Nephron progenitor cell (in vitro differentiated cells): Measurements from ENCODE around the gene OASL.
A peak's percentile ranks its signal among the peaks of the same experiment; 100 is the strongest.
"Not testable (repeated sequence)": the region's sequence is repeated elsewhere in the genome, so short reads cannot be mapped to it uniquely, and the experiment has no call there.

Experiments used
- DNase-seq: peaks from one replicate; pipeline ENCODE4 v3.0.0; 2021
- H3K27ac Mint-ChIP-seq: 2 replicates; pipeline ENCODE4 v1.8.0; 2021; ENCODE audit warnings: mild to moderate bottlenecking, moderate library complexity, mixed read lengths
- H3K27me3 Mint-ChIP-seq: 2 replicates; pipeline ENCODE4 v1.8.0; 2021; ENCODE audit warnings: mild to moderate bottlenecking, low read depth, mixed read lengths; ENCODE audit not compliant: poor library complexity
- H3K36me3 Mint-ChIP-seq: 2 replicates; pipeline ENCODE4 v1.8.0; 2021; ENCODE audit warnings: low read depth, mixed read lengths
- H3K4me1 Mint-ChIP-seq: 2 replicates; pipeline ENCODE4 v1.8.0; 2021; ENCODE audit warnings: mixed read lengths
- H3K4me3 Mint-ChIP-seq: 2 replicates; pipeline ENCODE4 v1.8.0; 2021; ENCODE audit warnings: mild to moderate bottlenecking, moderate library complexity, mixed read lengths
- H3K9me3 Mint-ChIP-seq: 2 replicates; pipeline ENCODE4 v1.8.0; 2021; ENCODE audit warnings: mild to moderate bottlenecking, moderate library complexity, mixed read lengths
- CTCF ChIP-seq: fragments of 200-600 bp; sonication (generic); IDR thresholded peaks from 2 replicates; pipeline ENCODE4 v1.5.0; 2021; ENCODE audit warnings: antibody characterized with exemption

OASL gene

GRCh38 chr12:121048442-121048841 is 9.4 kb upstream of the OASL start:
- H3K4me1 Mint-ChIP-seq = no peaks in the 10 kb centered on the region
- H3K27me3 Mint-ChIP-seq = peaks cover 36% of the 10 kb centered on the region
- no peak overlapping the region for H3K27ac Mint-ChIP-seq
- no peaks in the 10 kb centered on the region for H3K9me3 Mint-ChIP-seq
- no peaks in the 10 kb centered on the region for H3K36me3 Mint-ChIP-seq
- no peak for DNase-seq
- H3K4me3 Mint-ChIP-seq = no peak overlapping the region
- TF ChIP-seq CTCF = no peak

- not testable (repeated sequence) for H3K9me3 Mint-ChIP-seq, H3K27ac Mint-ChIP-seq, H3K36me3 Mint-ChIP-seq, H3K4me3 Mint-ChIP-seq, DNase-seq, H3K4me1 Mint-ChIP-seq
- peaks cover 45% of the 10 kb centered on the region for H3K27me3 Mint-ChIP-seq
These were observed 8.4 kb upstream of the OASL start for GRCh38 chr12:121047400-121047799.

GRCh38 chr12:121043067-121043466 is 4.0 kb upstream of the OASL start:
- Mint-ChIP-seq H3K36me3 (no peaks in the 10 kb centered on the region), H3K27me3 (peaks cover 70% of the 10 kb centered on the region)
- TF ChIP-seq CTCF = no peak

GRCh38 chr12:121036810-121037326 is 2.2 kb downstream of the OASL start:
- H3K27ac Mint-ChIP-seq = no peak overlapping the region
- H3K27me3 Mint-ChIP-seq = peaks cover 41% of the 10 kb centered on the region
- H3K9me3 Mint-ChIP-seq = no peaks in the 10 kb centered on the region
- H3K4me1 Mint-ChIP-seq = peaks cover 6% of the 10 kb centered on the region
- TF ChIP-seq CTCF = no peak
- H3K4me3 Mint-ChIP-seq = no peak overlapping the region
- H3K36me3 Mint-ChIP-seq = no peaks in the 10 kb centered on the region
- DNase-seq = no peak

More at GRCh38 chr12:121043067-121043466, 4.0 kb upstream of the OASL start:
- H3K27ac Mint-ChIP-seq = no peak overlapping the region
- no peaks in the 10 kb centered on the region for H3K9me3 Mint-ChIP-seq
- H3K4me3 Mint-ChIP-seq = no peak overlapping the region
- no peaks in the 10 kb centered on the region for H3K4me1 Mint-ChIP-seq
- no peak for DNase-seq

- Mint-ChIP-seq H3K36me3 (no peaks in the 10 kb centered on the region), H3K4me3 (no peak overlapping the region), H3K9me3 (no peaks in the 10 kb centered on the region), H3K27me3 (peaks cover 30% of the 10 kb centered on the region), H3K4me1 (peaks cover 6% of the 10 kb centered on the region), H3K27ac (peak overlapping the region; percentile 17)
- TF ChIP-seq CTCF = no peak
- no peak for DNase-seq
These were observed 4.3 kb downstream of the OASL start for GRCh38 chr12:121034616-121035305.

- DNase-seq = no peak
- Mint-ChIP-seq H3K27ac (no peak overlapping the region), H3K4me1 (peaks cover 6% of the 10 kb centered on the region), H3K4me3 (no peak overlapping the region), H3K36me3 (no peaks in the 10 kb centered on the region), H3K9me3 (no peaks in the 10 kb centered on the region), H3K27me3 (peaks cover 22% of the 10 kb centered on the region)
- TF ChIP-seq CTCF = no peak
These were observed 5.3 kb downstream of the OASL start for GRCh38 chr12:121033625-121034349.
